SKM-1 (cell line): Measurements from ENCODE around the gene ZNF580.
A peak's percentile ranks its signal among the peaks of the same experiment; 100 is the strongest.

Experiments used
- DNase-seq: peaks from one replicate; lab custom pipeline; 2025; ENCODE audit not compliant: unreplicated experiment; lab: John Stamatoyannopoulos, UW

ZNF580 gene

GRCh38 chr19:55644842-55645511, 4.2 kb downstream of the ZNF580 start:
- DNase-seq = no peak

- no peak for DNase-seq
These were observed 4.7 kb downstream of the ZNF580 start for GRCh38 chr19:55645512-55645881.

- no peak for DNase-seq
These were observed 6.3 kb downstream of the ZNF580 start for GRCh38 chr19:55646889-55647731.

- no peak for DNase-seq
These were observed 7.2 kb downstream of the ZNF580 start, which contains the start of gene CCDC106 for GRCh38 chr19:55647732-55648584. Gene CCDC106 (plus strand): TSS chr19:55648212. CDS start chr19:55649047, 835 bp downstream.

GRCh38 chr19:55648585-55649267, 7.9 kb downstream of the ZNF580 start:
- DNase-seq = no peak

GRCh38 chr19:55649268-55650125, 8.7 kb downstream of the ZNF580 start:
- no peak for DNase-seq

- DNase-seq = no peak
These were observed 9.3 kb downstream of the ZNF580 start for GRCh38 chr19:55650126-55650557.

- no peak for DNase-seq
These were observed 9.9 kb downstream of the ZNF580 start for GRCh38 chr19:55650602-55651230.

GRCh38 chr19:55651236-55651635, 10.4 kb downstream of the ZNF580 start:
- DNase-seq = no peak

GRCh38 chr19:55652311-55653128, 11.7 kb downstream of the ZNF580 start:
- no peak for DNase-seq

- peak; percentile 64 for DNase-seq
These were observed 13.0 kb downstream of the ZNF580 start for GRCh38 chr19:55653651-55654322.

GRCh38 chr19:55654323-55654867, 13.6 kb downstream of the ZNF580 start:
- DNase-seq = peak; percentile 86

- peak; percentile 57 for DNase-seq
These were observed 14.3 kb downstream of the ZNF580 start, which contains the start of gene U2AF2 for GRCh38 chr19:55654868-55655647. Gene U2AF2 (plus strand): TSS chr19:55655035. CDS start chr19:55655105, 70 bp downstream.

- no peak for DNase-seq
These were observed 14.8 kb downstream of the ZNF580 start for GRCh38 chr19:55655648-55656040.

- no peak for DNase-seq
These were observed 15.8 kb downstream of the ZNF580 start for GRCh38 chr19:55656552-55656951.

GRCh38 chr19:55656988-55657747, 16.4 kb downstream of the ZNF580 start:
- DNase-seq = no peak
